GM12801 (cell line): ENCODE measurements around the gene HIGD2A.

Source experiments
- CTCF ChIP-seq: IDR thresholded peaks from one replicate; pipeline ENCODE4 v1.5.1; 2011; ENCODE audit warnings: control low read depth; ENCODE audit not compliant: insufficient read length; ENCODE audit errors: extremely low read depth

Gene HIGD2A

GRCh38 chr5:176391479-176391878 is 2.9 kb downstream of the HIGD2A start:
- no peak for TF ChIP-seq CTCF

- no peak for TF ChIP-seq CTCF
Observed at GRCh38 chr5:176391999-176392398, 3.4 kb downstream of the HIGD2A start.

GRCh38 chr5:176392526-176392925 is 4.0 kb downstream of the HIGD2A start:
- TF ChIP-seq CTCF: no peak

GRCh38 chr5:176394096-176394495 is 5.5 kb downstream of the HIGD2A start:
- TF ChIP-seq CTCF: no peak

GRCh38 chr5:176394881-176395675 is 6.5 kb downstream of the HIGD2A start:
- no peak for TF ChIP-seq CTCF

GRCh38 chr5:176396330-176396729 is 7.8 kb downstream of the HIGD2A start:
- TF ChIP-seq CTCF: no peak

- no peak for TF ChIP-seq CTCF
Observed at GRCh38 chr5:176397736-176398420, 9.3 kb downstream of the HIGD2A start.
